Endothelial cell of umbilical vein (primary cell): ENCODE measurements around the gene MATR3.

Experiments used
- CTCF ChIP-seq, 2 donors: IDR thresholded peaks; 1 replicate in 1 of 2; 2 replicates in 1 of 2; pipeline ENCODE4 v1.5.1; 2011; ENCODE audit warnings: low read length in 2 of 2, mild to moderate bottlenecking in 2 of 2, moderate library complexity in 2 of 2, control low read depth in 1 of 2, inconsistent platforms in 1 of 2, low read depth in 1 of 2; ENCODE audit not compliant: insufficient read depth in 1 of 2; ENCODE audit errors: extremely low read depth in 1 of 2
- EZH2 ChIP-seq: IDR thresholded peaks from 2 replicates; pipeline ENCODE4 v1.6.1; 2012; ENCODE audit warnings: borderline replicate concordance, low read depth, mild to moderate bottlenecking, moderate library complexity, low read length, inconsistent platforms; ENCODE audit not compliant: severe bottlenecking
- POLR2A ChIP-seq: IDR thresholded peaks from 2 replicates; pipeline ENCODE4 v1.6.1; 2012; ENCODE audit warnings: low read depth, mild to moderate bottlenecking, control low read depth, low read length

- TF ChIP-seq EZH2 = no peak
- no peak for TF ChIP-seq CTCF (IDR thresholded peaks at IDR 0.05; ENCODE audit: extremely low read depth in 1 of 2, insufficient read depth in 1 of 2, low read depth in 1 of 2, low read length in 2 of 2)
- no peak for TF ChIP-seq POLR2A
These were observed 20.7 kb downstream of the MATR3 start for GRCh38 chr5:139314276-139314675.
